B cell (primary cell): ENCODE measurements around the gene NPPB. TPM values are rescaled to one million over a fixed set of nuclear protein-coding genes. Genes with fewer than 3 reads are reported as not detected.

Experiments
- ATAC-seq: fragments of 200-7000 bp; cut with Tn5 transposase; one replicate; pipeline ENCODE4 v1.10.0; 2021; ENCODE audit warnings: low read depth, mild to moderate bottlenecking, moderate number of reproducible peaks, moderate library complexity
- CTCF ChIA-PET: fragments of 350-600 bp; sonication (Branson Sonifier 250); formaldehyde crosslinking; loops from one replicate; lab custom pipeline; 2021; ENCODE audit warnings: antibody characterized with exemption, inconsistent platforms; lab: Charles Lee
- POLR2A ChIA-PET: fragments of 350-600 bp; sonication (Branson Sonifier 250); formaldehyde crosslinking; loops from one replicate; lab custom pipeline; 2021; ENCODE audit warnings: antibody characterized with exemption; lab: Charles Lee
- DNase-seq: peaks from one replicate; pipeline ENCODE4 v3.0.0; 2013
- H2AFZ ChIP-seq: 2 replicates; pipeline ENCODE4 v1.6.1; 2012; ENCODE audit warnings: mild to moderate bottlenecking, low read depth, low read length; ENCODE audit not compliant: insufficient read depth, poor library complexity, severe bottlenecking
- H3K27ac ChIP-seq, 2 donors: 1 replicate in 1 of 2; 2 replicates in 1 of 2; pipeline ENCODE4 v1.5.1; 2012 to 2013; ENCODE audit warnings: low read length in 2 of 2, mild to moderate bottlenecking in 2 of 2, moderate library complexity in 1 of 2
- H3K27me3 ChIP-seq, 4 experiments: fragments of 200-600 bp in 1 of 4; sonication (generic) in 1 of 4; replicated peaks in 1 of 4; 1 replicate in 2 of 4; 2 replicates in 2 of 4; pipeline versions ENCODE4 v1.6.1 to v1.7.0; 2013 to 2016; ENCODE audit warnings: low read length in 3 of 4, mild to moderate bottlenecking in 2 of 4, mixed read lengths in 1 of 4, moderate library complexity in 1 of 4; ENCODE audit not compliant: insufficient read depth in 4 of 4, control insufficient read depth in 3 of 4; ENCODE audit errors: control extremely low read depth in 1 of 4
- H3K36me3 ChIP-seq, 2 experiments: replicated peaks in 1 of 2; 1 replicate in 1 of 2; 2 replicates in 1 of 2; pipeline versions ENCODE4 v1.6.1 to v1.7.1; 2013; ENCODE audit warnings: low read length in 1 of 2; ENCODE audit not compliant: insufficient read depth in 2 of 2, control insufficient read depth in 1 of 2; ENCODE audit errors: control extremely low read depth in 1 of 2, extremely low read depth in 1 of 2
- H3K4me1 ChIP-seq, 2 donors: fragments of 200-600 bp in 1 of 2; sonication (generic) in 1 of 2; 1 replicate in 1 of 2; 2 replicates in 1 of 2; pipeline versions ENCODE4 v1.5.1 to v1.6.1; 2013 to 2017; ENCODE audit warnings: low read length in 2 of 2; ENCODE audit not compliant: control insufficient read depth in 2 of 2, insufficient read depth in 2 of 2
- H3K4me2 ChIP-seq: replicated peaks from 2 replicates; pipeline ENCODE3; 2012; ENCODE audit warnings: mild to moderate bottlenecking, low read depth, low read length; ENCODE audit not compliant: poor library complexity, severe bottlenecking
- H3K4me3 ChIP-seq, 5 experiments: fragments of 200-600 bp in 1 of 5; sonication (generic) in 1 of 5; 1 replicate in 3 of 5; 2 replicates in 2 of 5; pipeline versions ENCODE4 v1.5.1 to v1.7.0; 2011 to 2016; ENCODE audit warnings: low read length in 4 of 5, mild to moderate bottlenecking in 4 of 5, low read depth in 2 of 5, control low read depth in 1 of 5, moderate library complexity in 1 of 5; ENCODE audit not compliant: insufficient read depth in 1 of 5; ENCODE audit errors: control extremely low read depth in 1 of 5, extremely low read depth in 1 of 5
- H3K79me2 ChIP-seq: fragments of 200-600 bp; sonication (generic); one replicate; pipeline ENCODE4 v1.6.0; 2016; ENCODE audit warnings: low read length; ENCODE audit not compliant: control insufficient read depth, insufficient read depth
- H3K9ac ChIP-seq: fragments of 200-600 bp; sonication (generic); 2 replicates; pipeline ENCODE4 v1.6.1; 2017; ENCODE audit warnings: mild to moderate bottlenecking, low read length, moderate library complexity
- H3K9me3 ChIP-seq, 3 donors: one replicate each; pipeline versions ENCODE4 v1.6.1 to v1.7.1; 2013; ENCODE audit warnings: low read length in 2 of 3; ENCODE audit not compliant: control insufficient read depth in 2 of 3, insufficient read depth in 1 of 3; ENCODE audit errors: control extremely low read depth in 1 of 3
- H4K20me1 ChIP-seq: 2 replicates; pipeline ENCODE4 v1.6.0; 2012; ENCODE audit warnings: mild to moderate bottlenecking, low read length; ENCODE audit not compliant: insufficient read depth, control insufficient read depth, poor library complexity, severe bottlenecking
- H3K27ac Mint-ChIP-seq: one replicate; pipeline ENCODE4 v1.8.0; 2021; ENCODE audit warnings: mixed read lengths
- H3K27me3 Mint-ChIP-seq: one replicate; pipeline ENCODE4 v1.8.0; 2021; ENCODE audit warnings: mixed read lengths
- H3K4me1 Mint-ChIP-seq: one replicate; pipeline ENCODE4 v1.8.0; 2021; ENCODE audit warnings: mixed read lengths
- H3K4me3 Mint-ChIP-seq: one replicate; pipeline ENCODE4 v1.8.0; 2021; ENCODE audit warnings: mixed read lengths
- H3K9me3 Mint-ChIP-seq: one replicate; pipeline ENCODE4 v1.8.0; 2022; ENCODE audit warnings: mixed read lengths; ENCODE audit not compliant: insufficient read depth
- EZH2 ChIP-seq: IDR thresholded peaks from 2 replicates; pipeline ENCODE4 v1.6.1; 2012; ENCODE audit warnings: borderline replicate concordance, low read depth, mild to moderate bottlenecking, moderate library complexity, low read length; ENCODE audit not compliant: insufficient read depth, poor library complexity, severe bottlenecking
- WGBS: methylation state at CpG from one replicate; pipeline ENCODE4 v1.1.5; 2013; ENCODE audit warnings: missing lambda C conversion rate; ENCODE audit not compliant: insufficient coverage; 5-methylcytosine and 5-hydroxymethylcytosine counted together
- intact Hi-C: fragments of 100-400 bp; cut with micrococcal nuclease; formaldehyde crosslinking; loops from one replicate; pipeline ENCODE4 v1.10.0; 2022
- polyA plus RNA-seq: library from polyadenylated mRNA; depleted of rRNA; stranded (reverse); fragments of >200 nt; gene quantifications from 2 replicates; pipeline ENCODE4 v1.2.3, GENCODE V29; 2012
- total RNA-seq, 2 donors: library from RNA; stranded (reverse); fragments of 120-200 nt in 1 of 2; gene quantifications; 1 replicate in 1 of 2; 2 replicates in 1 of 2; pipeline versions ENCODE4 v1.2.3 to v1.2.4, GENCODE V29; 2013 to 2022
- TF ChIP-seq, protein P1 (sequence below): fragments of 200-600 bp; IDR thresholded peaks from one replicate; pipeline ENCODE4 v1.8.0; 2022; ENCODE audit warnings: antibody characterized with exemption, mild to moderate bottlenecking

NPPB gene
- total and polyA plus RNA-seq, 2 donors (not counting 1 experiment from before 2014, with no cell fraction given) = not detected

DNA sequence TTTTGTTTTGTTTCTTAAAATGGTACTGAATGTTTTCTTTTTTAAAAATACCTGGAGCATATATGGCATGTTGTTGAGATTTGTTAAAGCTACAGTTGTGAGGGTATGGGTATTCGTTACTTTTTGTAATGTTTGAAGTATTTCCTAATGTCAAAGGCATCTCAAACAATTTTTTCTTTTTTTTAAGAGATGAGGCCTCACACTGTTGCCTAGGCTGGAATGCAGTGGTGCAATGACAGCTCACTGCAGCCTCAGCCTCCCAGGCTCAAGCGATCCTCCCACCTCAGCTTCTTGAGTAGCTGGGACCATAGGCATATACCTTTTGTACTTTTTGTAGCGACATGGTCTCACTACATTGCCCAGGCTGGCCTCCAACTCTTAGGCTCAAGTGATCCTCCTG is 36.7 kb downstream of the NPPB start:
- CTCF ChIA-PET = interaction anchor here (1.4 kb wide), 1 partner anchor 17 kb away, joined by 3 read pairs; no protein-coding TSS in a partner anchor
- TF ChIP-seq, protein P1, sequence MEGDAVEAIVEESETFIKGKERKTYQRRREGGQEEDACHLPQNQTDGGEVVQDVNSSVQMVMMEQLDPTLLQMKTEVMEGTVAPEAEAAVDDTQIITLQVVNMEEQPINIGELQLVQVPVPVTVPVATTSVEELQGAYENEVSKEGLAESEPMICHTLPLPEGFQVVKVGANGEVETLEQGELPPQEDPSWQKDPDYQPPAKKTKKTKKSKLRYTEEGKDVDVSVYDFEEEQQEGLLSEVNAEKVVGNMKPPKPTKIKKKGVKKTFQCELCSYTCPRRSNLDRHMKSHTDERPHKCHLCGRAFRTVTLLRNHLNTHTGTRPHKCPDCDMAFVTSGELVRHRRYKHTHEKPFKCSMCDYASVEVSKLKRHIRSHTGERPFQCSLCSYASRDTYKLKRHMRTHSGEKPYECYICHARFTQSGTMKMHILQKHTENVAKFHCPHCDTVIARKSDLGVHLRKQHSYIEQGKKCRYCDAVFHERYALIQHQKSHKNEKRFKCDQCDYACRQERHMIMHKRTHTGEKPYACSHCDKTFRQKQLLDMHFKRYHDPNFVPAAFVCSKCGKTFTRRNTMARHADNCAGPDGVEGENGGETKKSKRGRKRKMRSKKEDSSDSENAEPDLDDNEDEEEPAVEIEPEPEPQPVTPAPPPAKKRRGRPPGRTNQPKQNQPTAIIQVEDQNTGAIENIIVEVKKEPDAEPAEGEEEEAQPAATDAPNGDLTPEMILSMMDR = no peak
- TF ChIP-seq EZH2 = no peak
- no peaks in the 10 kb centered on the region for H3K27me3 Mint-ChIP-seq
- Histone ChIP-seq H3K36me3 (peaks cover 33 to 80% of the 10 kb centered on the region in 2 experiments), H3K27me3 (no peaks in the 10 kb centered on the region), H3K9ac (no peak overlapping the region), H3K4me1 (no peaks in the 10 kb centered on the region), H3K4me3 (no peak overlapping the region), H3K79me2 (peaks cover 26% of the 10 kb centered on the region), H4K20me1 (no peaks in the 10 kb centered on the region), H3K9me3 (no peaks in the 10 kb centered on the region), H3K27ac (peak overlapping the region in 1 of 2 donors; percentile 13), H2AFZ (no peak overlapping the region), H3K4me2 (no peak overlapping the region)
- H3K9me3 Mint-ChIP-seq = no peaks in the 10 kb centered on the region
- POLR2A ChIA-PET = no interaction called here
- intact Hi-C loops = no loop called here
- DNase-seq (no peak), ATAC-seq (no peak)
- peaks cover 4% of the 10 kb centered on the region for H3K4me1 Mint-ChIP-seq
- no peak overlapping the region for H3K27ac Mint-ChIP-seq
- 100% methylated on average over 2 of the region's 3 CpGs for WGBS
- H3K4me3 Mint-ChIP-seq = no peak overlapping the region

- no peak for ATAC-seq
- H3K27me3 ChIP-seq = no peaks in the 10 kb centered on the region
- peaks cover 35% of the 10 kb centered on the region in 2 donors for H3K4me1 ChIP-seq
- H3K79me2 ChIP-seq = peaks cover 55% of the 10 kb centered on the region
- POLR2A ChIA-PET = no interaction called here
- no peaks in the 10 kb centered on the region for H3K9me3 Mint-ChIP-seq
- CTCF ChIA-PET = interaction anchor here (1.0 to 1.1 kb wide), 2 partner anchors 15 to 79 kb away, joined by 3 read pairs; no protein-coding TSS in a partner anchor
- H3K27ac ChIP-seq = peak overlapping the region in 1 of 2 donors; percentile 20
- H4K20me1 ChIP-seq = no peaks in the 10 kb centered on the region
- no peak for TF ChIP-seq EZH2
- TF ChIP-seq, protein P1 = no peak
- 93% methylated on average over 12 of the region's 12 CpGs for WGBS
- H3K36me3 ChIP-seq = peaks cover 17 to 58% of the 10 kb centered on the region in 2 experiments
- H3K4me2 ChIP-seq = no peak overlapping the region
- H3K9me3 ChIP-seq = no peaks in the 10 kb centered on the region
- intact Hi-C loops = no loop called here
- H3K4me1 Mint-ChIP-seq = peaks cover 40% of the 10 kb centered on the region
- no peak overlapping the region for H2AFZ ChIP-seq
- H3K9ac ChIP-seq = no peak overlapping the region
- no peak for DNase-seq
- no peaks in the 10 kb centered on the region for H3K27me3 Mint-ChIP-seq
- peak overlapping the region; percentile 39 for H3K27ac Mint-ChIP-seq
- no peak overlapping the region for H3K4me3 Mint-ChIP-seq
- H3K4me3 ChIP-seq = no peak overlapping the region
These were observed 41.6 kb downstream of the NPPB start for GRCh38 chr1:11817192-11817591.
